ENCODE measurements around the gene FBXL2. TPM values are rescaled to one million over a fixed set of nuclear protein-coding genes. Genes with fewer than 3 reads are reported as not detected.

FBXL2 gene
- total RNA-seq, 1 experiment from 2014 or later: not detected

DNA sequence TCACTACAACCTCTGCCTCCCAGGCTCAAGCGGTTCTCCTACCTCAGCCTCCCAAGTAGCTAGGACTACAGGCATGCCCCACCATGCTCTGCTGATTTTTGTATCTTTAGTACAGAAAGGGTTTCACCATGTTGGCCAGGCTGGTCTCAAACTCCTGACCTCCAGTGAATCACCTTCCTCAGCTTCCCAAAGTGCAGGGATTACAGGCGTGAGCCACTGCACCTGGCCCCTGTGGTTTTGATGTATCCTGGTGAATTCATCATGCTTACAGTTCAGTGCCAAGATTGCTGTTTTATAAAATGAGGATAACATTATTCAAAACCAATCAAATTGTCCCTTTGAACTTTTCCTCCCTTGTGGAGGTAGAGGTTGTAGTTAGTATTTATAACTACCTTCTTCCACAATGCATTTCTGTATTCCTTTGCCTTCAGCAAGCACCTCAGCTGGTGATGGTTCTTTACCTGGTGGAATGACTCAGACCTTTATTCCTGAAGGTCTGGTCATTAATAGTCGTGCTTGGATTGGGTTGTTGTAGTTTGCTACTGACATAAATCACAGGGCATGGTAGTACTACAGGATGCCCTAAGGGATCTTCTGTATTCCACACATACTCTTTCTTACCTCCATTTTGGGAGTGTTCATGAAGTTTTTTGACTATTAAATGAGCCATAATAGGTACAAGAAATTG lies 86.0 kb downstream of the FBXL2 start:
- no peaks in the 10 kb centered on the region for H3K79me2 ChIP-seq (ENCODE audit: low read length)
- H4K20me1 ChIP-seq (ENCODE audit: insufficient read depth, low read depth, low read length): no peaks in the 10 kb centered on the region
- no peaks in the 10 kb centered on the region; the same call in 1 of the 2 replicates for H3K27me3 ChIP-seq (ENCODE audit: low read length)
- DNase-seq: no peak
- H3K36me3 ChIP-seq (ENCODE audit: insufficient read depth, low read length): no peaks in the 10 kb centered on the region
- H3K4me3 ChIP-seq (ENCODE audit: low read length): no peak overlapping the region
- H3K4me2 ChIP-seq (ENCODE audit: low read depth, low read length, poor library complexity, severe bottlenecking): no peak overlapping the region
- no peaks in the 10 kb centered on the region for H3K4me1 ChIP-seq (ENCODE audit: low read length)
- no peak overlapping the region for H3K9ac ChIP-seq (ENCODE audit: low read length)
- H2AFZ ChIP-seq (ENCODE audit: low read length): no peak overlapping the region
- H3K27ac ChIP-seq (ENCODE audit: low read length): no peak overlapping the region
- no peaks in the 10 kb centered on the region for H3K9me3 ChIP-seq (ENCODE audit: low read length)
- no peaks in the 10 kb centered on the region for H3K9me2 ChIP-seq (replicated peaks; ENCODE audit: insufficient read depth, low read length)

GRCh38 chr3:33364060-33364459 lies 86.8 kb downstream of the FBXL2 start:
- Histone ChIP-seq H3K9me2 (replicated peaks; ENCODE audit: insufficient read depth, low read length) (no peaks in the 10 kb centered on the region), H3K9me3 (ENCODE audit: low read length) (no peaks in the 10 kb centered on the region), H3K79me2 (ENCODE audit: low read length) (no peaks in the 10 kb centered on the region), H3K27ac (ENCODE audit: low read length) (no peak overlapping the region), H3K4me2 (ENCODE audit: low read depth, low read length, poor library complexity, severe bottlenecking) (no peak overlapping the region), H4K20me1 (ENCODE audit: insufficient read depth, low read depth, low read length) (no peaks in the 10 kb centered on the region), H3K27me3 (ENCODE audit: low read length) (no peaks in the 10 kb centered on the region; the same call in 1 of the 2 replicates), H3K4me3 (ENCODE audit: low read length) (no peak overlapping the region), H3K4me1 (ENCODE audit: low read length) (no peaks in the 10 kb centered on the region), H3K9ac (ENCODE audit: low read length) (no peak overlapping the region), H2AFZ (ENCODE audit: low read length) (no peak overlapping the region), H3K36me3 (ENCODE audit: insufficient read depth, low read length) (no peaks in the 10 kb centered on the region)
- DNase-seq: no peak

GRCh38 chr3:33364531-33365128 lies 87.4 kb downstream of the FBXL2 start:
- Histone ChIP-seq H3K36me3 (ENCODE audit: insufficient read depth, low read length) (no peaks in the 10 kb centered on the region), H3K9me2 (replicated peaks; ENCODE audit: insufficient read depth, low read length) (no peaks in the 10 kb centered on the region), H3K4me1 (ENCODE audit: low read length) (no peaks in the 10 kb centered on the region), H3K4me3 (ENCODE audit: low read length) (no peak overlapping the region), H3K27ac (ENCODE audit: low read length) (no peak overlapping the region), H2AFZ (ENCODE audit: low read length) (no peak overlapping the region), H4K20me1 (ENCODE audit: insufficient read depth, low read depth, low read length) (no peaks in the 10 kb centered on the region), H3K9me3 (ENCODE audit: low read length) (no peaks in the 10 kb centered on the region), H3K27me3 (ENCODE audit: low read length) (no peaks in the 10 kb centered on the region; the same call in 1 of the 2 replicates), H3K79me2 (ENCODE audit: low read length) (no peaks in the 10 kb centered on the region), H3K9ac (ENCODE audit: low read length) (no peak overlapping the region), H3K4me2 (ENCODE audit: low read depth, low read length, poor library complexity, severe bottlenecking) (no peak overlapping the region)
- DNase-seq: no peak

DNA sequence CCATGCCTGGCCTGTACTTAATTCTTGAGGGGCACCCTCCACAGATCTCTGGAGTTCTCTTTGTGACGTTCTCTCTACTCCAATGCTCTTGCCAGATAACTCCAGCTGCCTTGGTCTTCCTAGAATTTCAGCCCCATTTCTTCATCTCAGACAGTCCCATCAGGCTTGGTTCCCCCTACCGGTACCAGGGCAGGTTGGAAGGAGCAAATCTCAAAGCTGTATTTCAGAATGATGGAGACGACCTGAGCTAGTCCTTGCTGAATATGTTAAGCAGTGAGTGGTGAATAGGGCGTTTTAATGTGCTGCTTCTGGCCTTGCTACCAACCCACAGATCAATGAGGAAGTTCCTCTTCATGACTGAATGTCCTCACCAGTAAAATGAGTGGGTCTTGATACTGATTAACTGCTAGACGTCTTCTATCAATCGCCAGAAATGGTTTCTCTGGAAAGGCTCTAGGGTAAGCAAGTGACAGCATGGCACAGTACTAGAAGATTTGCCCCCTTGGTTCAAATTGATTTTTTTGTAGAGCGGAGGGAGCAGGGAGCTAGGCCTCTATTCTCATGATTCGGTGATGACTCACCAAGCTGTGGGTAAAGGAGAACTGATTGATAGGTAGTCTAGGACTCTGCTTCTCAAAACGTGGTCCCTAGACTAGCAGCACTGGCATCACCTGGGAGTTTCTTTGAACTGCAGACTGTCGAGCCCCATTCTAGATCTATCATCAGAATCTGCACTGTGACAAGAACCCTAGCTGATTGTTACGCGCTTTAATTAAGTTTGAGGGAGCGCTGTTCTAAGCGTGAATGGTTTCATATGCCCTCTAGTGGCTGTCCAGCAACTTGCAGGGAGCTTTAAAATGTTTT lies 95.2 kb downstream of the FBXL2 start:
- Histone ChIP-seq H3K27ac (ENCODE audit: low read length) (no peak overlapping the region), H3K9me3 (ENCODE audit: low read length) (no peaks in the 10 kb centered on the region), H4K20me1 (ENCODE audit: insufficient read depth, low read depth, low read length) (no peaks in the 10 kb centered on the region), H3K9ac (ENCODE audit: low read length) (no peak overlapping the region), H3K4me1 (ENCODE audit: low read length) (no peaks in the 10 kb centered on the region), H3K4me2 (ENCODE audit: low read depth, low read length, poor library complexity, severe bottlenecking) (no peak overlapping the region), H2AFZ (ENCODE audit: low read length) (no peak overlapping the region), H3K9me2 (replicated peaks; ENCODE audit: insufficient read depth, low read length) (no peaks in the 10 kb centered on the region), H3K36me3 (ENCODE audit: insufficient read depth, low read length) (no peaks in the 10 kb centered on the region), H3K27me3 (ENCODE audit: low read length) (no peaks in the 10 kb centered on the region; the same call in 1 of the 2 replicates), H3K79me2 (ENCODE audit: low read length) (no peaks in the 10 kb centered on the region), H3K4me3 (ENCODE audit: low read length) (no peak overlapping the region)
- DNase-seq: peak; percentile 84

- Histone ChIP-seq H2AFZ (ENCODE audit: low read length) (no peak overlapping the region), H3K4me1 (ENCODE audit: low read length) (no peaks in the 10 kb centered on the region), H3K9me2 (replicated peaks; ENCODE audit: insufficient read depth, low read length) (no peaks in the 10 kb centered on the region), H3K79me2 (ENCODE audit: low read length) (no peaks in the 10 kb centered on the region), H3K27me3 (ENCODE audit: low read length) (no peaks in the 10 kb centered on the region), H3K4me2 (ENCODE audit: low read depth, low read length, poor library complexity, severe bottlenecking) (no peak overlapping the region), H3K9ac (ENCODE audit: low read length) (no peak overlapping the region), H4K20me1 (ENCODE audit: insufficient read depth, low read depth, low read length) (no peaks in the 10 kb centered on the region), H3K9me3 (ENCODE audit: low read length) (no peaks in the 10 kb centered on the region), H3K27ac (ENCODE audit: low read length) (no peak overlapping the region), H3K4me3 (ENCODE audit: low read length) (no peak overlapping the region), H3K36me3 (ENCODE audit: insufficient read depth, low read length) (no peaks in the 10 kb centered on the region)
- DNase-seq: no peak
These were observed 95.8 kb downstream of the FBXL2 start for GRCh38 chr3:33373082-33373437.

DNA sequence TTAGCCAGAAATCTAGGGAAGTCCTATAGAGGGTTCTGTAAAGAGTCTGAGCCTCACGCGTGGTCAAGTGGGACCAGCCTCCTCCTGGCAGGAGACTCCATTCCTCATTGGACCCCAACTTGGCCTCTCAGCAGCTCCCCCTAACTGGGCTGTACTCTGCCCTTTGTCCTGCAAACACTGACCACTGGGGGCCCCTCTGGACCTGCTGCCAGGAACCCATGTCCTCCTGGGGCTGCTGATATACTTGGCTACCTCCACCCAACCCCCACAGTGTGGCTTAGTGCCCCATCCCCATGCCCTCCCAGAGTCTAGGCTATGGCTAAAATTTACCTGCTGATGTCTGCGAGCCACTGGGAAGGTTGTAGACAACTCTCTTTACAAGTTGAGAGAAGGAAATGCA lies 100.2 kb downstream of the FBXL2 start:
- Histone ChIP-seq H3K79me2 (ENCODE audit: low read length) (no peaks in the 10 kb centered on the region), H3K36me3 (ENCODE audit: insufficient read depth, low read length) (no peaks in the 10 kb centered on the region), H3K4me3 (ENCODE audit: low read length) (no peak overlapping the region), H4K20me1 (ENCODE audit: insufficient read depth, low read depth, low read length) (no peaks in the 10 kb centered on the region), H3K9me3 (ENCODE audit: low read length) (no peaks in the 10 kb centered on the region), H3K9me2 (replicated peaks; ENCODE audit: insufficient read depth, low read length) (no peaks in the 10 kb centered on the region), H3K27ac (ENCODE audit: low read length) (no peak overlapping the region), H3K4me2 (ENCODE audit: low read depth, low read length, poor library complexity, severe bottlenecking) (no peak overlapping the region), H2AFZ (ENCODE audit: low read length) (no peak overlapping the region), H3K27me3 (ENCODE audit: low read length) (no peaks in the 10 kb centered on the region), H3K9ac (ENCODE audit: low read length) (no peak overlapping the region), H3K4me1 (ENCODE audit: low read length) (no peaks in the 10 kb centered on the region)
- DNase-seq: no peak

DNA sequence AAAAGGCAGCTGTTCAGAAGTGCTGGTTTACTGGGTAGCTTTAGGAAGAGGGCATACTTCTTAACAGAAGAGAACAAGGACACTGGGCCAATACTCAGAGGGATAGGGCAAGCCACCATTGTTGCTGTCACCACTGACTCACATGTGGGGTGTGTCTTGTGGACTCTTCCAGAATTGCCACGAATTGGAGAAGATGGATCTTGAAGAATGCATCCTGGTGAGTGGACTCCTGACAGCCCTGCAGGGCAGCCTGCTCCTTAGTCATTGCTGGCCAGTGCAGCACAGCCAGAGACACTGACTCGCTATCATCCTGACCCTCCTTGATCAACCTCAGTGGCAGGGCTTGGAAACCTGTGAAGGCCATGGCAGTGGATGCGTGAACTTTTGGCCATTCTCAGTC lies 100.7 kb downstream of the FBXL2 start:
- no peaks in the 10 kb centered on the region for H3K79me2 ChIP-seq (ENCODE audit: low read length)
- H3K9ac ChIP-seq (ENCODE audit: low read length): no peak overlapping the region
- H4K20me1 ChIP-seq (ENCODE audit: insufficient read depth, low read depth, low read length): no peaks in the 10 kb centered on the region
- no peaks in the 10 kb centered on the region for H3K9me2 ChIP-seq (replicated peaks; ENCODE audit: insufficient read depth, low read length)
- no peak overlapping the region for H2AFZ ChIP-seq (ENCODE audit: low read length)
- no peak overlapping the region for H3K4me3 ChIP-seq (ENCODE audit: low read length)
- DNase-seq: no peak
- no peak overlapping the region for H3K4me2 ChIP-seq (ENCODE audit: low read depth, low read length, poor library complexity, severe bottlenecking)
- no peaks in the 10 kb centered on the region for H3K9me3 ChIP-seq (ENCODE audit: low read length)
- no peaks in the 10 kb centered on the region for H3K4me1 ChIP-seq (ENCODE audit: low read length)
- no peaks in the 10 kb centered on the region for H3K27me3 ChIP-seq (ENCODE audit: low read length)
- H3K27ac ChIP-seq (ENCODE audit: low read length): no peak overlapping the region
- no peaks in the 10 kb centered on the region for H3K36me3 ChIP-seq (ENCODE audit: insufficient read depth, low read length)

- no peak overlapping the region for H3K9ac ChIP-seq (ENCODE audit: low read length)
- no peaks in the 10 kb centered on the region for H3K4me1 ChIP-seq (ENCODE audit: low read length)
- no peaks in the 10 kb centered on the region for H3K9me3 ChIP-seq (ENCODE audit: low read length)
- no peak overlapping the region for H3K27ac ChIP-seq (ENCODE audit: low read length)
- no peaks in the 10 kb centered on the region for H4K20me1 ChIP-seq (ENCODE audit: insufficient read depth, low read depth, low read length)
- H3K4me3 ChIP-seq (ENCODE audit: low read length): no peak overlapping the region
- no peak for DNase-seq
- H3K79me2 ChIP-seq (ENCODE audit: low read length): no peaks in the 10 kb centered on the region
- no peak overlapping the region for H3K4me2 ChIP-seq (ENCODE audit: low read depth, low read length, poor library complexity, severe bottlenecking)
- no peak overlapping the region for H2AFZ ChIP-seq (ENCODE audit: low read length)
- H3K36me3 ChIP-seq (ENCODE audit: insufficient read depth, low read length): peaks cover 4% of the 10 kb centered on the region; the same call in 1 of the 2 replicates
- H3K9me2 ChIP-seq (replicated peaks; ENCODE audit: insufficient read depth, low read length): no peaks in the 10 kb centered on the region
- H3K27me3 ChIP-seq (ENCODE audit: low read length): no peaks in the 10 kb centered on the region
These were observed 103.4 kb downstream of the FBXL2 start for GRCh38 chr3:33380653-33381052.

Data from Karpas-422 (cell line).